K562 (cell line): Measurements from ENCODE around the gene CACNA1E.

Experiments
- AFF1 ChIP-seq, 2 experiments: fragments of 450-650 bp; IDR thresholded peaks; 2 replicates each; pipeline ENCODE4 v1.6.1; 2018; ENCODE audit warnings: mild to moderate bottlenecking in 2 of 2, low read depth in 1 of 2; ENCODE audit not compliant: partially characterized antibody in 2 of 2
- C11orf30 ChIP-seq: fragments of 450-650 bp; IDR thresholded peaks from 2 replicates; pipeline ENCODE4 v1.6.1; 2016; ENCODE audit warnings: low read depth, mild to moderate bottlenecking
- NFE2 ChIP-seq: IDR thresholded peaks from 2 replicates; pipeline ENCODE4 v1.6.1; 2014; ENCODE audit warnings: antibody characterized with exemption, low read depth
- NR3C1 ChIP-seq: sonication (generic); formaldehyde crosslinking; IDR thresholded peaks from 2 replicates; pipeline ENCODE4 v1.8.1; 2022; ENCODE audit warnings: missing genetic modification reagents
- POLR2A ChIP-seq: fragments of 450-650 bp; conservative IDR thresholded peaks from 2 replicates; pipeline ENCODE4 v1.6.1; 2016
- POLR2AphosphoS5 ChIP-seq: IDR thresholded peaks from 2 replicates; pipeline ENCODE4 v1.6.1; 2011; ENCODE audit warnings: mild to moderate bottlenecking, low read depth, low read length, moderate library complexity; ENCODE audit not compliant: control insufficient read depth, insufficient read depth
- RBM15 ChIP-seq: fragments of 200-400 bp; formaldehyde crosslinking; IDR thresholded peaks from 2 replicates; pipeline ENCODE4 v1.6.1; 2018; ENCODE audit warnings: mild to moderate bottlenecking, low read length, moderate library complexity; ENCODE audit not compliant: insufficient read depth
- RCOR1 ChIP-seq, 2 experiments: IDR thresholded peaks; 2 replicates each; pipeline ENCODE4 v1.6.1; 2012; ENCODE audit warnings: low read depth in 2 of 2, low read length in 2 of 2, borderline replicate concordance in 1 of 2, improper control_type of control experiment in 1 of 2
- SMARCA5 ChIP-seq: fragments of 450-650 bp; IDR thresholded peaks from 2 replicates; pipeline ENCODE4 v1.6.1; 2016
- SP1 ChIP-seq: sonication (generic); formaldehyde crosslinking; IDR thresholded peaks from 2 replicates; pipeline ENCODE4 v1.8.1; 2022; ENCODE audit warnings: mild to moderate bottlenecking, missing genetic modification reagents
- TAF1 ChIP-seq: IDR thresholded peaks from 2 replicates; pipeline ENCODE4 v1.6.1; 2011; ENCODE audit warnings: mild to moderate bottlenecking, low read length, moderate library complexity; ENCODE audit not compliant: insufficient read depth, control insufficient read depth, severe bottlenecking; ENCODE audit errors: extremely low read depth
- ZNF354B ChIP-seq: fragments of 250-450 bp; sonication (Bioruptor Pico); IDR thresholded peaks from 2 replicates; pipeline ENCODE4 v1.4.0; 2020
- TF ChIP-seq, protein P1 (sequence below): sonication (generic); formaldehyde crosslinking; IDR thresholded peaks from 2 replicates; pipeline ENCODE4 v1.8.0; 2022; ENCODE audit warnings: missing genetic modification reagents, mild to moderate bottlenecking, borderline replicate concordance
- TF ChIP-seq, protein P2 (sequence below): sonication (generic); formaldehyde crosslinking; IDR thresholded peaks from 2 replicates; pipeline ENCODE4 v1.8.0; 2022; ENCODE audit warnings: missing genetic modification reagents, mild to moderate bottlenecking, moderate library complexity, borderline replicate concordance

- TF ChIP-seq C11orf30 (no peak), TAF1 (no peak), AFF1 (IDR thresholded peaks at IDR 0.05; ENCODE audit: low read depth in 1 of 2, partially characterized antibody in 2 of 2) (no peak), RBM15 (no peak), SP1 (CRISPR knock-in tag) (no peak), ZNF354B (CRISPR knock-in tag) (no peak), NR3C1 (CRISPR knock-in tag) (no peak), POLR2A (no peak), POLR2AphosphoS5 (no peak), NFE2 (no peak), SMARCA5 (no peak), RCOR1 (IDR thresholded peaks at IDR 0.05; ENCODE audit: borderline replicate concordance in 1 of 2, low read depth in 2 of 2, low read length in 2 of 2) (no peak)
- TF ChIP-seq, protein P1, sequence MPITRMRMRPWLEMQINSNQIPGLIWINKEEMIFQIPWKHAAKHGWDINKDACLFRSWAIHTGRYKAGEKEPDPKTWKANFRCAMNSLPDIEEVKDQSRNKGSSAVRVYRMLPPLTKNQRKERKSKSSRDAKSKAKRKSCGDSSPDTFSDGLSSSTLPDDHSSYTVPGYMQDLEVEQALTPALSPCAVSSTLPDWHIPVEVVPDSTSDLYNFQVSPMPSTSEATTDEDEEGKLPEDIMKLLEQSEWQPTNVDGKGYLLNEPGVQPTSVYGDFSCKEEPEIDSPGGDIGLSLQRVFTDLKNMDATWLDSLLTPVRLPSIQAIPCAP (CRISPR knock-in tag): no peak
- TF ChIP-seq, protein P2, sequence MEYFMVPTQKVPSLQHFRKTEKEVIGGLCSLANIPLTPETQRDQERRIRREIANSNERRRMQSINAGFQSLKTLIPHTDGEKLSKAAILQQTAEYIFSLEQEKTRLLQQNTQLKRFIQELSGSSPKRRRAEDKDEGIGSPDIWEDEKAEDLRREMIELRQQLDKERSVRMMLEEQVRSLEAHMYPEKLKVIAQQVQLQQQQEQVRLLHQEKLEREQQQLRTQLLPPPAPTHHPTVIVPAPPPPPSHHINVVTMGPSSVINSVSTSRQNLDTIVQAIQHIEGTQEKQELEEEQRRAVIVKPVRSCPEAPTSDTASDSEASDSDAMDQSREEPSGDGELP: no peak
These were observed 111.9 kb downstream of the CACNA1E start for GRCh38 chr1:181595234-181595633.
